GM12878 (cell line): ENCODE results near the gene ARL11. TPM values are rescaled to one million over a fixed set of nuclear protein-coding genes. Genes with fewer than 3 reads are reported as not detected.

ENCODE experiments used
- ATAC-seq: fragments of 200-7000 bp; cut with Tn5 transposase; 3 replicates; pipeline ENCODE4 v1.9.1; 2020; ENCODE audit warnings: mild to moderate bottlenecking, moderate library complexity
- BruUV-seq: library from RNA; stranded (reverse); fragments of 400-500 nt; replicated peaks from 2 replicates; lab custom pipeline; 2021; lab: Mats Ljungman, UMichigan
- CTCF ChIA-PET: fragments of 300-600 bp; sonication (Branson Sonifier 250); formaldehyde crosslinking; extraction: SDS; loops from one replicate; lab custom pipeline; 2021; ENCODE audit warnings: inconsistent platforms; lab: Yijun Ruan, JAX
- POLR2A ChIA-PET: fragments of 350-600 bp; formaldehyde crosslinking; extraction: SDS; loops from one replicate; lab custom pipeline; 2021; ENCODE audit warnings: inconsistent platforms; lab: Charles Lee
- RAD21 ChIA-PET: fragments of 300-600 bp; sonication (Branson Sonifier 250); formaldehyde crosslinking; loops from one replicate; lab custom pipeline; 2023; ENCODE audit warnings: antibody characterized with exemption; ENCODE audit not compliant: unreplicated experiment; lab: Charles Lee
- SMC1A ChIA-PET: fragments of 300-600 bp; sonication (Branson Sonifier 250); formaldehyde crosslinking; loops from one replicate; lab custom pipeline; 2023; ENCODE audit not compliant: unreplicated experiment, uncharacterized antibody; lab: Charles Lee
- DNase-seq: peaks from one replicate; pipeline ENCODE4 v3.0.0-alpha.2; 2011; ENCODE audit warnings: low read depth, low spot score
- FAIRE-seq: peaks from 3 replicates; lab custom pipeline; 2011; peaks lifted over from hg19 to GRCh38; lab: Jason Lieb, UNC
- H2AFZ ChIP-seq: 2 replicates; pipeline ENCODE4 v1.6.0; 2011; ENCODE audit warnings: low read depth, low read length, control low read depth; ENCODE audit not compliant: control insufficient read depth
- H3K27ac ChIP-seq: 2 replicates; pipeline ENCODE4 v1.5.1; 2011; ENCODE audit warnings: control low read depth; ENCODE audit not compliant: control insufficient read depth, insufficient read depth
- H3K27me3 ChIP-seq, 2 experiments: replicated peaks in 1 of 2; 2 replicates each; pipeline versions ENCODE4 v1.6.0 to v1.6.1; 2011; ENCODE audit warnings: low read length in 1 of 2; ENCODE audit not compliant: control insufficient read depth in 2 of 2, insufficient read depth in 2 of 2
- H3K36me3 ChIP-seq, 2 experiments: 2 replicates each; pipeline ENCODE4 v1.5.1; 2011; ENCODE audit warnings: low read length in 1 of 2; ENCODE audit not compliant: control insufficient read depth in 2 of 2, insufficient read depth in 2 of 2
- H3K4me1 ChIP-seq: 2 replicates; pipeline ENCODE4 v1.6.1; 2011; ENCODE audit warnings: mild to moderate bottlenecking, low read length, moderate library complexity, mixed read lengths; ENCODE audit not compliant: control insufficient read depth, insufficient read depth
- H3K4me2 ChIP-seq: 2 replicates; pipeline ENCODE4 v1.6.0; 2011; ENCODE audit warnings: control low read depth; ENCODE audit not compliant: control insufficient read depth, insufficient read depth
- H3K4me3 ChIP-seq: fragments of 200-600 bp; sonication (generic); 2 replicates; pipeline ENCODE4 v1.5.1; 2016
- H3K79me2 ChIP-seq: 2 replicates; pipeline ENCODE4 v1.6.0; 2011; ENCODE audit warnings: low read length; ENCODE audit not compliant: control insufficient read depth, insufficient read depth
- H3K9ac ChIP-seq: 2 replicates; pipeline ENCODE4 v1.8.0; 2011; ENCODE audit warnings: low read length, control low read depth, mixed read lengths; ENCODE audit not compliant: control insufficient read depth, insufficient read depth
- H3K9me3 ChIP-seq: replicated peaks from 3 replicates; pipeline ENCODE4 v1.5.1; 2011; ENCODE audit warnings: mild to moderate bottlenecking, low read length; ENCODE audit not compliant: control insufficient read depth, insufficient read depth
- H4K20me1 ChIP-seq: 2 replicates; pipeline ENCODE4 v1.6.0; 2011; ENCODE audit not compliant: control insufficient read depth, insufficient read depth
- BACH1 ChIP-seq: fragments of 450-650 bp; IDR thresholded peaks from 2 replicates; pipeline ENCODE4 v1.6.1; 2017; ENCODE audit warnings: mild to moderate bottlenecking, borderline replicate concordance
- JUND ChIP-seq: IDR thresholded peaks from 2 replicates; pipeline ENCODE4 v1.6.1; 2012; ENCODE audit warnings: low read depth, mild to moderate bottlenecking, low read length, improper control_type of control experiment, moderate library complexity
- NFXL1 ChIP-seq: fragments of 450-650 bp; IDR thresholded peaks from 2 replicates; pipeline ENCODE4 v1.6.1; 2017; ENCODE audit warnings: antibody characterized with exemption, mild to moderate bottlenecking, borderline replicate concordance
- NFYB ChIP-seq: IDR thresholded peaks from 2 replicates; pipeline ENCODE4 v1.6.1; 2011; ENCODE audit warnings: low read depth, mild to moderate bottlenecking, low read length, improper control_type of control experiment, moderate library complexity; ENCODE audit not compliant: insufficient read depth
- POLR2A ChIP-seq: IDR thresholded peaks from 2 replicates; pipeline ENCODE4 v1.6.1; 2011; ENCODE audit warnings: low read depth, mild to moderate bottlenecking, low read length
- POLR2AphosphoS2 ChIP-seq: IDR thresholded peaks from 2 replicates; pipeline ENCODE4 v1.6.1; 2011; ENCODE audit warnings: low read depth, mild to moderate bottlenecking, low read length, improper control_type of control experiment, moderate library complexity
- RCOR1 ChIP-seq: conservative IDR thresholded peaks from 2 replicates; pipeline ENCODE4 v1.6.1; 2012; ENCODE audit warnings: low read depth, low read length, improper control_type of control experiment
- RUNX3 ChIP-seq: IDR thresholded peaks from 2 replicates; pipeline ENCODE4 v1.6.1; 2012; ENCODE audit warnings: low read length, inconsistent platforms
- SIN3A ChIP-seq: IDR thresholded peaks from 2 replicates; pipeline ENCODE4 v1.6.1; 2012; ENCODE audit warnings: low read depth, low read length, improper control_type of control experiment
- TAF1 ChIP-seq: IDR thresholded peaks from 2 replicates; pipeline ENCODE4 v1.6.1; 2011; ENCODE audit warnings: mild to moderate bottlenecking, low read depth, low read length, borderline replicate concordance
- WRNIP1 ChIP-seq: IDR thresholded peaks from 2 replicates; pipeline ENCODE4 v1.6.1; 2011; ENCODE audit warnings: low read depth, low read length, improper control_type of control experiment, borderline replicate concordance
- YBX1 ChIP-seq: fragments of 450-650 bp; IDR thresholded peaks from 2 replicates; pipeline ENCODE4 v1.6.1; 2016; ENCODE audit warnings: antibody characterized with exemption
- WGBS: methylation state at CpG from one replicate; pipeline ENCODE4 v1.1.6; 2016; ENCODE audit warnings: low lambda C conversion rate; ENCODE audit not compliant: insufficient replicate concordance, insufficient coverage; ENCODE audit errors: missing lambda C conversion rate; 5-methylcytosine and 5-hydroxymethylcytosine counted together
- in situ Hi-C: fragments of 300-500 bp; cut with MboI; formaldehyde crosslinking; loops from 9 replicates; pipeline ENCODE4 v1.14.3; 2018; ENCODE audit warnings: mixed read lengths
- intact Hi-C: fragments of 100-400 bp; cut with micrococcal nuclease; formaldehyde crosslinking; loops from one replicate; pipeline ENCODE4 v1.14.2; 2022; ENCODE audit not compliant: unreplicated experiment
- polyA plus RNA-seq, 11 experiments: library from polyadenylated mRNA; depleted of rRNA in 4 of 11; unstranded in 6 of 11; stranded (reverse) in 5 of 11; fragments of >200 nt; fragmentation: Nextera tagmentation in 4 of 11; fragmentation: Illumina TruSeq in 1 of 11; extraction: Ambion mirVana in 4 of 11; extraction: Trizol in 1 of 11; gene quantifications; 1 replicate in 1 of 11; 2 replicates in 10 of 11; pipeline versions ENCODE4 v1.2.1 to v1.2.3, GENCODE V29; 2011 to 2016; ENCODE audit warnings: inconsistent platforms in 2 of 11, missing spikeins in 2 of 11, low read depth in 1 of 11
- total RNA-seq, 4 experiments: library from RNA; depleted of rRNA in 3 of 4; stranded (reverse); fragments of >200 nt in 3 of 4; fragmentation: Illumina TruSeq in 1 of 4; extraction: Trizol in 1 of 4; gene quantifications; 2 replicates each; pipeline versions ENCODE4 v1.2.1 to v1.2.3, GENCODE V29; 2013 to 2021
- TF ChIP-seq, protein P1 (sequence below): IDR thresholded peaks from 2 replicates; pipeline ENCODE4 v1.6.1; 2011; ENCODE audit warnings: mild to moderate bottlenecking, low read depth, low read length, moderate library complexity; ENCODE audit not compliant: insufficient replicate concordance
- TF ChIP-seq, protein P2 (sequence below): fragments of 450-650 bp; conservative IDR thresholded peaks from 2 replicates; pipeline ENCODE4 v1.6.1; 2017; ENCODE audit warnings: mild to moderate bottlenecking, moderate library complexity
- TF ChIP-seq, protein P3 (sequence below): fragments of 450-650 bp; IDR thresholded peaks from 2 replicates; pipeline ENCODE4 v1.6.1; 2017; ENCODE audit warnings: low read depth, mild to moderate bottlenecking, moderate library complexity

ARL11 gene
- total and polyA plus RNA-seq, 10 of the 15 experiments (the other 5 are each of a cell fraction or from before 2014, with no cell fraction given): 2.0 to 7.2 (median 4.4) TPM

DNA sequence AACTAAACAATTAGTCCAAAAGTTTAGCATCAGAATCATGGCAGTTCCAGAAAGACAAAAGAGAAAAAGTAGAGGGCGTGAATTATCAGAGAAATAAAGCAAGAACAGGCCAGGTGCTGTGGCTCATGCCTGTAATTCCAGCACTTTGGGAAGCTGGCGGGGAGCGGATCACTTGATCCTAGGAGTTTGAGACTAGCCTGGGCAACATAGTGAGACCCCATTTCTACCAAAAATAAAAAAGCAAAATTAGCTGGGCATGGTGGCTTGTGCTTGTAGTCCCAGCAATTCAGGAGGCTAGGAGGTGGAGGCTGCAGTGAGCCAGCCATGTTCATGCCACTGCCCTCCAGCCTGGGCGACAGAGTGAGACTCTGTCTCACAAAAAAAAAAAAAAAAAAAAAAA lies 18.4 kb downstream of the ARL11 start (continued):
- no peak for TF ChIP-seq RCOR1
- TF ChIP-seq NFXL1: no peak
- no peak for TF ChIP-seq RUNX3
- TF ChIP-seq TAF1: no peak
- no peak for TF ChIP-seq YBX1
- TF ChIP-seq, protein P1, sequence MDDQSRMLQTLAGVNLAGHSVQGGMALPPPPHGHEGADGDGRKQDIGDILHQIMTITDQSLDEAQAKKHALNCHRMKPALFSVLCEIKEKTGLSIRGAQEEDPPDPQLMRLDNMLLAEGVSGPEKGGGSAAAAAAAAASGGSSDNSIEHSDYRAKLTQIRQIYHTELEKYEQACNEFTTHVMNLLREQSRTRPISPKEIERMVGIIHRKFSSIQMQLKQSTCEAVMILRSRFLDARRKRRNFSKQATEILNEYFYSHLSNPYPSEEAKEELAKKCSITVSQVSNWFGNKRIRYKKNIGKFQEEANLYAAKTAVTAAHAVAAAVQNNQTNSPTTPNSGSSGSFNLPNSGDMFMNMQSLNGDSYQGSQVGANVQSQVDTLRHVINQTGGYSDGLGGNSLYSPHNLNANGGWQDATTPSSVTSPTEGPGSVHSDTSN: no peak

DNA sequence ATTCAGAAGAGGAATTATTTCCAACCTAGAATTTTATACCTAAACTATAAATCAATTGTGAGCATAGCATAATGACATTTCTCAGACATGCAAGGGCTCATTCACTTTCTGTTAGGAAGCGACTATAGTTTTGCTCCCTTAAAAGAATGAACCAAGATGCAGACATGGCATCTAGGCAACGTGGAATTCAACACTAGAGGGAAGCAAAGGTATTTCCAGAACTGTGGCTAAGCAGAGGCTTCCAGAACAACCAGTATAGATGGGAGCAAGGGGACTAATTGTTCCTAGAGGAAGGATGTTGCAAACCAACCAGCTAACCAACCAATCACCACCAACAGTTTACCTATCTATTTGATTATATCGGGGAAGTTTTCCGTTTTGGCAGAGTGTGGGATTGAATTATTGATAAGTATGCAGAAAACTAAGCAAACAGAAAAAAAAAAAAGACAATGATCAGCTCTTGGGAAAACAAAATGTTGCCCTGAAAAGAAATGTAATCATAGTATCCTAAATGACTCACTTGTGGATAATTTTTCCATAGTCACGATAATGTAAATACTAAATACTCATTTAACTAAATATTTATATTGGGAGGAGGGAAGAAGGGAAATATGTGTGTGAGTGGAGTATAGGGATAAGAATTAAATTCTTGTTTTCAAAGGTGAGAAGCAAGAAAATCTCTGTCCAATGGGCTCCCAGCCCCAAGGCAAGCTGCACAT lies 21.1 kb downstream of the ARL11 start:
- FAIRE-seq: no peak
- no peak for DNase-seq
- POLR2A ChIA-PET: interaction anchor here (0.7 kb wide), 1 partner anchor 125 kb away, joined by 3 read pairs; no protein-coding TSS in a partner anchor
- CTCF ChIA-PET: no interaction called here
- no peak for ATAC-seq
- no peak overlapping the region for H2AFZ ChIP-seq
- intact Hi-C loops: no loop called here
- WGBS: 77% methylated on average over 5 of the region's 5 CpGs
- H3K4me3 ChIP-seq: no peak overlapping the region
- no peaks in the 10 kb centered on the region for H4K20me1 ChIP-seq
- H3K36me3 ChIP-seq: no peaks in the 10 kb centered on the region
- H3K4me2 ChIP-seq: no peak overlapping the region
- H3K27ac ChIP-seq: no peak overlapping the region
- no peaks in the 10 kb centered on the region for H3K9me3 ChIP-seq
- no peaks in the 10 kb centered on the region for H3K27me3 ChIP-seq
- RAD21 ChIA-PET: no interaction called here
- H3K4me1 ChIP-seq: no peaks in the 10 kb centered on the region
- H3K79me2 ChIP-seq: no peaks in the 10 kb centered on the region
- SMC1A ChIA-PET: no interaction called here
- H3K9ac ChIP-seq: no peak overlapping the region
- no TSS peak for BruUV-seq
- in situ Hi-C loops: no loop called here
- TF ChIP-seq POLR2A (no peak), RUNX3 (no peak), WRNIP1 (no peak), SIN3A (no peak), POLR2AphosphoS2 (no peak), NFYB (no peak), JUND (no peak), BACH1 (no peak)
- TF ChIP-seq, protein P2, sequence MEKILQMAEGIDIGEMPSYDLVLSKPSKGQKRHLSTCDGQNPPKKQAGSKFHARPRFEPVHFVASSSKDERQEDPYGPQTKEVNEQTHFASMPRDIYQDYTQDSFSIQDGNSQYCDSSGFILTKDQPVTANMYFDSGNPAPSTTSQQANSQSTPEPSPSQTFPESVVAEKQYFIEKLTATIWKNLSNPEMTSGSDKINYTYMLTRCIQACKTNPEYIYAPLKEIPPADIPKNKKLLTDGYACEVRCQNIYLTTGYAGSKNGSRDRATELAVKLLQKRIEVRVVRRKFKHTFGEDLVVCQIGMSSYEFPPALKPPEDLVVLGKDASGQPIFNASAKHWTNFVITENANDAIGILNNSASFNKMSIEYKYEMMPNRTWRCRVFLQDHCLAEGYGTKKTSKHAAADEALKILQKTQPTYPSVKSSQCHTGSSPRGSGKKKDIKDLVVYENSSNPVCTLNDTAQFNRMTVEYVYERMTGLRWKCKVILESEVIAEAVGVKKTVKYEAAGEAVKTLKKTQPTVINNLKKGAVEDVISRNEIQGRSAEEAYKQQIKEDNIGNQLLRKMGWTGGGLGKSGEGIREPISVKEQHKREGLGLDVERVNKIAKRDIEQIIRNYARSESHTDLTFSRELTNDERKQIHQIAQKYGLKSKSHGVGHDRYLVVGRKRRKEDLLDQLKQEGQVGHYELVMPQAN: no peak
- TF ChIP-seq, protein P3, sequence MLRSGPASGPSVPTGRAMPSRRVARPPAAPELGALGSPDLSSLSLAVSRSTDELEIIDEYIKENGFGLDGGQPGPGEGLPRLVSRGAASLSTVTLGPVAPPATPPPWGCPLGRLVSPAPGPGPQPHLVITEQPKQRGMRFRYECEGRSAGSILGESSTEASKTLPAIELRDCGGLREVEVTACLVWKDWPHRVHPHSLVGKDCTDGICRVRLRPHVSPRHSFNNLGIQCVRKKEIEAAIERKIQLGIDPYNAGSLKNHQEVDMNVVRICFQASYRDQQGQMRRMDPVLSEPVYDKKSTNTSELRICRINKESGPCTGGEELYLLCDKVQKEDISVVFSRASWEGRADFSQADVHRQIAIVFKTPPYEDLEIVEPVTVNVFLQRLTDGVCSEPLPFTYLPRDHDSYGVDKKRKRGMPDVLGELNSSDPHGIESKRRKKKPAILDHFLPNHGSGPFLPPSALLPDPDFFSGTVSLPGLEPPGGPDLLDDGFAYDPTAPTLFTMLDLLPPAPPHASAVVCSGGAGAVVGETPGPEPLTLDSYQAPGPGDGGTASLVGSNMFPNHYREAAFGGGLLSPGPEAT: no peak
